ENCODE results near the gene LTBP1. TPM values are rescaled to one million over a fixed set of nuclear protein-coding genes. Genes with fewer than 3 reads are reported as not detected.
"Not testable (repeated sequence)": the region's sequence is repeated elsewhere in the genome, so short reads cannot be mapped to it uniquely, and the experiment has no call there.

The LTBP1 gene
- total RNA-seq, 1 experiment from 2014 or later, result 12.5 TPM

DNA sequence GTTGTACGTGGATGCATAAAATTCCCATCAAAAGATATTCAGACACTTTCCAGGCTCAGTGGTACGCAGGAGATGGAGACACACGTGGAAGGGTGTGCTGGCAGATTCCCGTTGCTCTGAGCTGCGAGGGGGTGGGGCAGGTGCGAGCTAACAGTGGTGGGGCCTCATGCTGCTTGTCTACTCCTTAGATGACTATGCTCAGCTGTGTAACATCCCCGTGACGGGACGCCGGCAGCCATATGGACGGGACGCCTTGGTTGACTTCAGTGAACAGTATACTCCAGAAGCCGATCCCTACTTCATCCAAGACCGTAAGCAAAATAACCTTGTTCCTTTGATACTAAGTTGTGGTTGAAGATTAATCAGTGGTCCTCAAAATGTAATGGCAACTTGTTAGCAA is 442.2 kb downstream of the LTBP1 start:
- no peaks in the 10 kb centered on the region for H3K4me1 ChIP-seq (ENCODE audit: control insufficient read depth, insufficient read depth, low read length)
- CTCF ChIA-PET, result no interaction called here
- TF ChIP-seq, protein P1, sequence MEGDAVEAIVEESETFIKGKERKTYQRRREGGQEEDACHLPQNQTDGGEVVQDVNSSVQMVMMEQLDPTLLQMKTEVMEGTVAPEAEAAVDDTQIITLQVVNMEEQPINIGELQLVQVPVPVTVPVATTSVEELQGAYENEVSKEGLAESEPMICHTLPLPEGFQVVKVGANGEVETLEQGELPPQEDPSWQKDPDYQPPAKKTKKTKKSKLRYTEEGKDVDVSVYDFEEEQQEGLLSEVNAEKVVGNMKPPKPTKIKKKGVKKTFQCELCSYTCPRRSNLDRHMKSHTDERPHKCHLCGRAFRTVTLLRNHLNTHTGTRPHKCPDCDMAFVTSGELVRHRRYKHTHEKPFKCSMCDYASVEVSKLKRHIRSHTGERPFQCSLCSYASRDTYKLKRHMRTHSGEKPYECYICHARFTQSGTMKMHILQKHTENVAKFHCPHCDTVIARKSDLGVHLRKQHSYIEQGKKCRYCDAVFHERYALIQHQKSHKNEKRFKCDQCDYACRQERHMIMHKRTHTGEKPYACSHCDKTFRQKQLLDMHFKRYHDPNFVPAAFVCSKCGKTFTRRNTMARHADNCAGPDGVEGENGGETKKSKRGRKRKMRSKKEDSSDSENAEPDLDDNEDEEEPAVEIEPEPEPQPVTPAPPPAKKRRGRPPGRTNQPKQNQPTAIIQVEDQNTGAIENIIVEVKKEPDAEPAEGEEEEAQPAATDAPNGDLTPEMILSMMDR (IDR thresholded peaks at IDR 0.05), result no peak
- TF ChIP-seq SIN3A (IDR thresholded peaks at IDR 0.05; ENCODE audit: borderline replicate concordance, insufficient read depth, low read depth, low read length) (no peak), TCF7L2 (IDR thresholded peaks at IDR 0.05; ENCODE audit: low read depth, low read length) (no peak)
- TF ChIP-seq, protein P2, sequence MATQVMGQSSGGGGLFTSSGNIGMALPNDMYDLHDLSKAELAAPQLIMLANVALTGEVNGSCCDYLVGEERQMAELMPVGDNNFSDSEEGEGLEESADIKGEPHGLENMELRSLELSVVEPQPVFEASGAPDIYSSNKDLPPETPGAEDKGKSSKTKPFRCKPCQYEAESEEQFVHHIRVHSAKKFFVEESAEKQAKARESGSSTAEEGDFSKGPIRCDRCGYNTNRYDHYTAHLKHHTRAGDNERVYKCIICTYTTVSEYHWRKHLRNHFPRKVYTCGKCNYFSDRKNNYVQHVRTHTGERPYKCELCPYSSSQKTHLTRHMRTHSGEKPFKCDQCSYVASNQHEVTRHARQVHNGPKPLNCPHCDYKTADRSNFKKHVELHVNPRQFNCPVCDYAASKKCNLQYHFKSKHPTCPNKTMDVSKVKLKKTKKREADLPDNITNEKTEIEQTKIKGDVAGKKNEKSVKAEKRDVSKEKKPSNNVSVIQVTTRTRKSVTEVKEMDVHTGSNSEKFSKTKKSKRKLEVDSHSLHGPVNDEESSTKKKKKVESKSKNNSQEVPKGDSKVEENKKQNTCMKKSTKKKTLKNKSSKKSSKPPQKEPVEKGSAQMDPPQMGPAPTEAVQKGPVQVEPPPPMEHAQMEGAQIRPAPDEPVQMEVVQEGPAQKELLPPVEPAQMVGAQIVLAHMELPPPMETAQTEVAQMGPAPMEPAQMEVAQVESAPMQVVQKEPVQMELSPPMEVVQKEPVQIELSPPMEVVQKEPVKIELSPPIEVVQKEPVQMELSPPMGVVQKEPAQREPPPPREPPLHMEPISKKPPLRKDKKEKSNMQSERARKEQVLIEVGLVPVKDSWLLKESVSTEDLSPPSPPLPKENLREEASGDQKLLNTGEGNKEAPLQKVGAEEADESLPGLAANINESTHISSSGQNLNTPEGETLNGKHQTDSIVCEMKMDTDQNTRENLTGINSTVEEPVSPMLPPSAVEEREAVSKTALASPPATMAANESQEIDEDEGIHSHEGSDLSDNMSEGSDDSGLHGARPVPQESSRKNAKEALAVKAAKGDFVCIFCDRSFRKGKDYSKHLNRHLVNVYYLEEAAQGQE (IDR thresholded peaks at IDR 0.05; ENCODE audit: insufficient read depth in 1 of 2, low read depth in 2 of 2, low read length in 1 of 2), result no peak
- intact Hi-C loops (cut with micrococcal nuclease; ENCODE audit: unreplicated experiment) (no loop called here), in situ Hi-C loops (cut with HindIII; ENCODE audit: low pct_unique_long_range_greater_than_20kb, low sequenced_read_pairs) (no loop called here)
- H3K27me3 ChIP-seq (ENCODE audit: control insufficient read depth, insufficient read depth, low read length), result no peaks in the 10 kb centered on the region
- H3K36me3 ChIP-seq (ENCODE audit: control insufficient read depth, insufficient read depth, low read length), result no peaks in the 10 kb centered on the region
- H3K9me3 ChIP-seq (ENCODE audit: control insufficient read depth, insufficient read depth, low read depth, low read length), result no peaks in the 10 kb centered on the region
- ATAC-seq (no peak), DNase-seq (ENCODE audit: low read depth, low spot score) (no peak)
- no peak overlapping the region for H3K27ac ChIP-seq (ENCODE audit: low read length)
- BruUV-seq (replicated peaks), result no TSS peak
- POLR2A ChIA-PET, result no interaction called here
- no peak overlapping the region for H3K4me3 ChIP-seq (ENCODE audit: low read depth in 2 of 2, low read length in 2 of 2)

GRCh38 chr2:33389695-33390094 is 442.9 kb downstream of the LTBP1 start:
- in situ Hi-C loops (cut with HindIII; ENCODE audit: low pct_unique_long_range_greater_than_20kb, low sequenced_read_pairs); CTCF ChIA-PET; H3K27ac ChIP-seq (ENCODE audit: low read length); DNase-seq (ENCODE audit: low read depth, low spot score); H3K9me3 ChIP-seq (ENCODE audit: control insufficient read depth, insufficient read depth, low read depth, low read length); H3K4me1 ChIP-seq (ENCODE audit: control insufficient read depth, insufficient read depth, low read length); H3K36me3 ChIP-seq (ENCODE audit: control insufficient read depth, insufficient read depth, low read length); BruUV-seq (replicated peaks); H3K4me3 ChIP-seq (ENCODE audit: low read depth in 2 of 2, low read length in 2 of 2); H3K27me3 ChIP-seq (ENCODE audit: control insufficient read depth, insufficient read depth, low read length); POLR2A ChIA-PET; ATAC-seq: not testable (repeated sequence)
- intact Hi-C loops (cut with micrococcal nuclease; ENCODE audit: unreplicated experiment), result loop anchor here (10.0 kb wide), 1 partner anchor 835 kb away; no protein-coding TSS in a partner anchor

- in situ Hi-C loops (cut with HindIII; ENCODE audit: low pct_unique_long_range_greater_than_20kb, low sequenced_read_pairs) (no loop called here), intact Hi-C loops (cut with micrococcal nuclease; ENCODE audit: unreplicated experiment) (loop anchor here (10.0 kb wide), 1 partner anchor 837 kb away; no protein-coding TSS in a partner anchor)
- TF ChIP-seq TCF7L2 (IDR thresholded peaks at IDR 0.05; ENCODE audit: low read depth, low read length), result no peak
- TF ChIP-seq, protein P2 (IDR thresholded peaks at IDR 0.05; ENCODE audit: insufficient read depth in 1 of 2, low read depth in 2 of 2, low read length in 1 of 2), result no peak
- TF ChIP-seq, protein P1 (IDR thresholded peaks at IDR 0.05), result no peak
- TF ChIP-seq POLR2AphosphoS5 (IDR thresholded peaks at IDR 0.05; ENCODE audit: low read depth, low read length), result no peak
- no peak for TF ChIP-seq SIN3A (IDR thresholded peaks at IDR 0.05; ENCODE audit: borderline replicate concordance, insufficient read depth, low read depth, low read length)
- BruUV-seq (replicated peaks), result no TSS peak
- no peaks in the 10 kb centered on the region for H3K27me3 ChIP-seq (ENCODE audit: control insufficient read depth, insufficient read depth, low read length)
- H3K36me3 ChIP-seq (ENCODE audit: control insufficient read depth, insufficient read depth, low read length), result no peaks in the 10 kb centered on the region
- H3K27ac ChIP-seq (ENCODE audit: low read length), result no peak overlapping the region
- CTCF ChIA-PET, result no interaction called here
- no peak overlapping the region for H3K4me3 ChIP-seq (ENCODE audit: low read depth in 2 of 2, low read length in 2 of 2)
- H3K9me3 ChIP-seq (ENCODE audit: control insufficient read depth, insufficient read depth, low read depth, low read length), result no peaks in the 10 kb centered on the region
- DNase-seq (ENCODE audit: low read depth, low spot score) (no peak), ATAC-seq (no peak)
- no peaks in the 10 kb centered on the region for H3K4me1 ChIP-seq (ENCODE audit: control insufficient read depth, insufficient read depth, low read length)
- POLR2A ChIA-PET, result no interaction called here
Observed at GRCh38 chr2:33391529-33392255, 444.9 kb downstream of the LTBP1 start.

Data from Panc1 (cell line).